HepG2 (cell line): ENCODE measurements around the gene ZNF568. TPM values are rescaled to one million over a fixed set of nuclear protein-coding genes. Genes with fewer than 3 reads are reported as not detected.

Experiments
- ATAC-seq: fragments of 200-7000 bp; cut with Tn5 transposase; 3 replicates; pipeline ENCODE4 v1.9.1; 2020; ENCODE audit warnings: mild to moderate bottlenecking, moderate library complexity
- BruUV-seq: library from RNA; stranded (reverse); fragments of 400-500 nt; replicated peaks from 2 replicates; lab custom pipeline; 2021; lab: Mats Ljungman, UMichigan
- CTCF ChIA-PET: fragments of 300-600 bp; formaldehyde crosslinking; extraction: SDS; loops from one replicate; lab custom pipeline; 2021; ENCODE audit warnings: low total read pairs, inconsistent platforms, low intra/inter-chr PET ratio; lab: Yijun Ruan, JAX
- POLR2A ChIA-PET: fragments of 350-600 bp; sonication (Branson Sonifier 250); formaldehyde crosslinking; loops from one replicate; lab custom pipeline; 2020; ENCODE audit warnings: antibody characterized with exemption, inconsistent platforms; lab: Yijun Ruan, JAX
- DNase-seq: peaks from one replicate; pipeline ENCODE4 v3.0.0-alpha.2; 2015; ENCODE audit warnings: low spot score
- FAIRE-seq: peaks from 3 replicates; lab custom pipeline; 2011; peaks lifted over from hg19 to GRCh38; lab: Jason Lieb, UNC
- H2AFZ ChIP-seq: one replicate; pipeline ENCODE4 v1.6.1; 2011; ENCODE audit warnings: low read length, inconsistent platforms
- H3K27ac ChIP-seq: fragments of 300-600 bp; 3 replicates; pipeline ENCODE4 v1.8.0; 2011; ENCODE audit warnings: mixed run types, mild to moderate bottlenecking, mixed read lengths, low read length, inconsistent platforms; ENCODE audit not compliant: insufficient read depth; ENCODE audit errors: extremely low read length
- H3K27me3 ChIP-seq, 2 experiments: fragments of 200-600 bp in 1 of 2; 2 replicates in 1 of 2; 3 replicates in 1 of 2; pipeline versions ENCODE4 v1.6.0 to v1.8.0; 2011; ENCODE audit warnings: low read length in 2 of 2, mild to moderate bottlenecking in 2 of 2, moderate library complexity in 2 of 2, inconsistent platforms in 1 of 2; ENCODE audit not compliant: insufficient read depth in 2 of 2, control insufficient read depth in 1 of 2
- H3K36me3 ChIP-seq, 2 experiments: fragments of 200-600 bp in 1 of 2; replicated peaks in 1 of 2; 2 replicates in 1 of 2; 3 replicates in 1 of 2; pipeline versions ENCODE4 v1.5.1 to v1.8.0; 2011; ENCODE audit warnings: low read length in 2 of 2, inconsistent platforms in 1 of 2; ENCODE audit not compliant: insufficient read depth in 2 of 2, control insufficient read depth in 1 of 2
- H3K4me1 ChIP-seq: 2 replicates; pipeline ENCODE4 v1.5.1; 2012; ENCODE audit warnings: low read length, inconsistent platforms; ENCODE audit not compliant: insufficient read depth
- H3K4me2 ChIP-seq: 2 replicates; pipeline ENCODE4 v1.6.0; 2011; ENCODE audit warnings: low read depth, low read length, inconsistent platforms
- H3K4me3 ChIP-seq, 3 experiments: fragments of 200-600 bp in 1 of 3; sonication (generic), shearing (Covaris generic) in 1 of 3; replicated peaks in 1 of 3; 2 replicates each; pipeline ENCODE4 v1.5.1; 2011 to 2016; ENCODE audit warnings: low read length in 3 of 3, inconsistent platforms in 2 of 3, low read depth in 2 of 3, mild to moderate bottlenecking in 2 of 3, control low read depth in 1 of 3, mixed read lengths in 1 of 3; ENCODE audit not compliant: insufficient read depth in 1 of 3
- H3K79me2 ChIP-seq: one replicate; pipeline ENCODE4 v1.6.1; 2011; ENCODE audit warnings: low read length, inconsistent platforms; ENCODE audit not compliant: insufficient read depth
- H3K9ac ChIP-seq: 2 replicates; pipeline ENCODE4 v1.6.0; 2011; ENCODE audit warnings: mild to moderate bottlenecking, low read depth, low read length, inconsistent platforms; ENCODE audit not compliant: insufficient read depth
- H3K9me3 ChIP-seq: 2 replicates; pipeline ENCODE4 v1.5.1; 2012; ENCODE audit warnings: mild to moderate bottlenecking, low read length
- H4K20me1 ChIP-seq: 2 replicates; pipeline ENCODE4 v1.6.0; 2011; ENCODE audit warnings: inconsistent platforms, mild to moderate bottlenecking, low read length, moderate library complexity; ENCODE audit not compliant: insufficient read depth
- CCAR2 ChIP-seq: fragments of 200-400 bp; formaldehyde crosslinking; optimal IDR thresholded peaks from 2 replicates; pipeline ENCODE3; 2018; ENCODE audit warnings: low read depth, mild to moderate bottlenecking, low read length, moderate library complexity
- IKZF4 ChIP-seq: sonication (generic); formaldehyde crosslinking; IDR thresholded peaks from 2 replicates; pipeline ENCODE4 v1.5.1; 2020; ENCODE audit warnings: borderline replicate concordance, mild to moderate bottlenecking, low read depth, missing genetic modification reagents; ENCODE audit errors: not compliant biosample characterization
- NCOR1 ChIP-seq: fragments of 200-600 bp; sonication (generic); IDR thresholded peaks from 2 replicates; pipeline ENCODE4 v1.7.0; 2017; ENCODE audit warnings: antibody characterized with exemption, low read length, borderline replicate concordance
- RFX3 ChIP-seq: IDR thresholded peaks from 2 replicates; pipeline ENCODE4 v1.6.1; 2016; ENCODE audit warnings: missing biosample characterization, missing genetic modification reagents
- TBL1XR1 ChIP-seq: fragments of 150-350 bp; IDR thresholded peaks from 2 replicates; pipeline ENCODE4 v1.6.1; 2014; ENCODE audit warnings: borderline replicate concordance, low read length; ENCODE audit not compliant: partially characterized antibody
- ZNF354B ChIP-seq: sonication (generic); formaldehyde crosslinking; IDR thresholded peaks from 2 replicates; pipeline ENCODE4 v1.8.0; 2022; ENCODE audit warnings: mild to moderate bottlenecking, missing genetic modification reagents
- WGBS: methylation state at CpG from one replicate; pipeline ENCODE4 v1.1.6; 2017; ENCODE audit warnings: low lambda C conversion rate; 5-methylcytosine and 5-hydroxymethylcytosine counted together
- in situ Hi-C: cut with HindIII; loops from 2 replicates; pipeline ENCODE4 v1.10.0; 2017; ENCODE audit warnings: low pct_unique_long_range_greater_than_20kb; ENCODE audit not compliant: extremely low pct_ligation_motif_present
- intact Hi-C: fragments of 100-400 bp; cut with micrococcal nuclease; formaldehyde crosslinking; loops from one replicate; pipeline ENCODE4 v1.10.0; 2022; ENCODE audit not compliant: unreplicated experiment
- polyA plus RNA-seq, 8 experiments: library from polyadenylated mRNA; depleted of rRNA in 3 of 8; stranded (reverse) in 7 of 8; unstranded in 1 of 8; fragments of >200 nt; fragmentation: Illumina TruSeq in 4 of 8; extraction: Trizol in 4 of 8; gene quantifications; 2 replicates each; pipeline versions ENCODE4 v1.2.1 to v1.2.3, GENCODE V29; 2011 to 2016; ENCODE audit warnings: low read depth in 4 of 8, missing spikeins in 1 of 8, mixed read lengths in 1 of 8; ENCODE audit not compliant: insufficient read depth in 1 of 8
- total RNA-seq, 5 experiments: library from RNA; depleted of rRNA; stranded (reverse); fragments of >200 nt; fragmentation: Illumina TruSeq; extraction: Trizol; gene quantifications; 2 replicates each; pipeline ENCODE4 v1.2.3, GENCODE V29; 2016; ENCODE audit warnings: low read depth in 1 of 5
- TF ChIP-seq, protein P1 (sequence below): sonication (generic); formaldehyde crosslinking; IDR thresholded peaks from 2 replicates; pipeline ENCODE4 v1.5.0; 2020; ENCODE audit warnings: missing genetic modification reagents
- TF ChIP-seq, protein P2 (sequence below): sonication (generic); formaldehyde crosslinking; IDR thresholded peaks from 2 replicates; pipeline ENCODE4 v1.4.0; 2020; ENCODE audit warnings: mild to moderate bottlenecking, missing genetic modification reagents
- TF ChIP-seq, protein P3 (sequence below): fragments of 450-650 bp; IDR thresholded peaks from 2 replicates; pipeline ENCODE4 v1.6.1; 2016
- TF ChIP-seq, protein P4 (sequence below): sonication (generic); formaldehyde crosslinking; conservative IDR thresholded peaks from 2 replicates; pipeline ENCODE4 v1.4.0; 2020; ENCODE audit warnings: missing genetic modification reagents
- TF ChIP-seq, protein P5 (sequence below): sonication (generic); formaldehyde crosslinking; IDR thresholded peaks from 2 replicates; pipeline ENCODE4 v1.9.0; 2021; ENCODE audit warnings: missing genetic modification reagents, borderline replicate concordance
- TF ChIP-seq, protein P6 (sequence below): IDR thresholded peaks from 2 replicates; pipeline ENCODE4 v1.6.1; 2012; ENCODE audit warnings: low read depth, low read length, improper control_type of control experiment

The ZNF568 gene
- total and polyA plus RNA-seq, 2 of the 13 experiments (the other 11 are each of a cell fraction or from before 2014, with no cell fraction given): 0.15 to 1.00 TPM

DNA sequence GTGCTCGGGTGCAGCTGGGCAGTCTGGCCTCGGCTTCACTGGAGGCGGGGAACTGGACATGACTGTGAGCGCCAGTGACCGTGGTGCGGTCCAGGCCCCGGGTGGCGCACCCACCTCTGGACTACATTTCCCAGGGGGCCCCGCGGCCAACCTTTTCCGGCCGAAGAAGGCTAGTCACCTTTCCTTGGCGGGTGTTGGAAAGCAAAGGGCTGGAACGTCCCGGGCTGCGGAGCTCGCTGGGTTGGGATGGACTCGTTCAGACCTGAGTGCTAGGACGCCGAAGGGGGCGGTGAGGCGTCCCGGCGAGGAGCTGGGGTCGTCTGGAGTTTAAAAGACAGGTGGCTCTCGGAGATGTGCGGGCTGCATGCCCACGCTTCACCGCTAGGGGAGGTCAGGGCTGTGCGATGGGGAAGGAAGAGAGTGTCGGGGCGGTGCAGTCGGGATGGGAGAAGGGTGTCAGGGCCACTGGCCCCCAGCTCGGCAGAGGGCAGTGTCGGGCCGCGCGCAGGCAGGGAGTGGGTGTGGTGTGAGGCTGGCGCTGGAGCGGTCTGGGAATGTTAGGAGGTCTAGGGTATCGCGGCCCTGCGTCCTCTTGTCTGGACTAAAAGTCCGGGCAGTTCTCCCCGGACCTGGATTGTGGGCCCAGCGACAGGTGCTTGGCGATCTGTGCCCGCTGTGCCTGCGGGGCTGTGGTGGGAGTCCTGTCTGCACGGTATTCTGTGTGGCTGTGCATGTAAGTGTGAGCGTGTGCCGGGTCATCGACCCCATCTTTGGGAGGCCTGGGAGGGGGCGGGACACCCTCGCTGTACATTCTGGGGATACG is 57.1 kb downstream of the ZNF568 start:
- WGBS: 68% methylated on average over 48 of the region's 56 CpGs
- ChIA-PET POLR2A (no interaction called here), CTCF (no interaction called here)
- Histone ChIP-seq H3K4me2 (no peak overlapping the region), H3K36me3 (no peaks in the 10 kb centered on the region), H3K27me3 (no peaks in the 10 kb centered on the region), H3K79me2 (no peaks in the 10 kb centered on the region), H3K4me3 (no peak overlapping the region), H4K20me1 (no peaks in the 10 kb centered on the region), H3K9me3 (peaks cover 76% of the 10 kb centered on the region), H3K9ac (no peak overlapping the region), H3K4me1 (no peaks in the 10 kb centered on the region), H2AFZ (no peak overlapping the region), H3K27ac (no peak overlapping the region)
- ATAC-seq (no peak), DNase-seq (no peak), FAIRE-seq (no peak)
- in situ Hi-C loops (no loop called here), intact Hi-C loops (no loop called here)
- TF ChIP-seq, protein P1, sequence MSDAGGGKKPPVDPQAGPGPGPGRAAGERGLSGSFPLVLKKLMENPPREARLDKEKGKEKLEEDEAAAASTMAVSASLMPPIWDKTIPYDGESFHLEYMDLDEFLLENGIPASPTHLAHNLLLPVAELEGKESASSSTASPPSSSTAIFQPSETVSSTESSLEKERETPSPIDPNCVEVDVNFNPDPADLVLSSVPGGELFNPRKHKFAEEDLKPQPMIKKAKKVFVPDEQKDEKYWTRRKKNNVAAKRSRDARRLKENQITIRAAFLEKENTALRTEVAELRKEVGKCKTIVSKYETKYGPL (CRISPR knock-in tag): no peak
- TF ChIP-seq, protein P2, sequence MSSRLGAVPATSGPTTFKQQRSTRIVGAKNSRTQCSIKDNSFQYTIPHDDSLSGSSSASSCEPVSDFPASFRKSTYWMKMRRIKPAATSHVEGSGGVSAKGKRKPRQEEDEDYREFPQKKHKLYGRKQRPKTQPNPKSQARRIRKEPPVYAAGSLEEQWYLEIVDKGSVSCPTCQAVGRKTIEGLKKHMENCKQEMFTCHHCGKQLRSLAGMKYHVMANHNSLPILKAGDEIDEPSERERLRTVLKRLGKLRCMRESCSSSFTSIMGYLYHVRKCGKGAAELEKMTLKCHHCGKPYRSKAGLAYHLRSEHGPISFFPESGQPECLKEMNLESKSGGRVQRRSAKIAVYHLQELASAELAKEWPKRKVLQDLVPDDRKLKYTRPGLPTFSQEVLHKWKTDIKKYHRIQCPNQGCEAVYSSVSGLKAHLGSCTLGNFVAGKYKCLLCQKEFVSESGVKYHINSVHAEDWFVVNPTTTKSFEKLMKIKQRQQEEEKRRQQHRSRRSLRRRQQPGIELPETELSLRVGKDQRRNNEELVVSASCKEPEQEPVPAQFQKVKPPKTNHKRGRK (CRISPR knock-in tag): no peak
- TF ChIP-seq IKZF4 (CRISPR knock-in tag): no peak
- TF ChIP-seq, protein P3, sequence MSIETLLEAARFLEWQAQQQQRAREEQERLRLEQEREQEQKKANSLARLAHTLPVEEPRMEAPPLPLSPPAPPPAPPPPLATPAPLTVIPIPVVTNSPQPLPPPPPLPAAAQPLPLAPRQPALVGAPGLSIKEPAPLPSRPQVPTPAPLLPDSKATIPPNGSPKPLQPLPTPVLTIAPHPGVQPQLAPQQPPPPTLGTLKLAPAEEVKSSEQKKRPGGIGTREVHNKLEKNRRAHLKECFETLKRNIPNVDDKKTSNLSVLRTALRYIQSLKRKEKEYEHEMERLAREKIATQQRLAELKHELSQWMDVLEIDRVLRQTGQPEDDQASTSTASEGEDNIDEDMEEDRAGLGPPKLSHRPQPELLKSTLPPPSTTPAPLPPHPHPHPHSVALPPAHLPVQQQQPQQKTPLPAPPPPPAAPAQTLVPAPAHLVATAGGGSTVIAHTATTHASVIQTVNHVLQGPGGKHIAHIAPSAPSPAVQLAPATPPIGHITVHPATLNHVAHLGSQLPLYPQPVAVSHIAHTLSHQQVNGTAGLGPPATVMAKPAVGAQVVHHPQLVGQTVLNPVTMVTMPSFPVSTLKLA: no peak
- TF ChIP-seq TBL1XR1: no peak
- TF ChIP-seq, protein P4, sequence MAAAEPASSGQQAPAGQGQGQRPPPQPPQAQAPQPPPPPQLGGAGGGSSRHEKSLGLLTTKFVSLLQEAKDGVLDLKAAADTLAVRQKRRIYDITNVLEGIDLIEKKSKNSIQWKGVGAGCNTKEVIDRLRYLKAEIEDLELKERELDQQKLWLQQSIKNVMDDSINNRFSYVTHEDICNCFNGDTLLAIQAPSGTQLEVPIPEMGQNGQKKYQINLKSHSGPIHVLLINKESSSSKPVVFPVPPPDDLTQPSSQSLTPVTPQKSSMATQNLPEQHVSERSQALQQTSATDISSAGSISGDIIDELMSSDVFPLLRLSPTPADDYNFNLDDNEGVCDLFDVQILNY (CRISPR knock-in tag): no peak
- TF ChIP-seq, protein P5, sequence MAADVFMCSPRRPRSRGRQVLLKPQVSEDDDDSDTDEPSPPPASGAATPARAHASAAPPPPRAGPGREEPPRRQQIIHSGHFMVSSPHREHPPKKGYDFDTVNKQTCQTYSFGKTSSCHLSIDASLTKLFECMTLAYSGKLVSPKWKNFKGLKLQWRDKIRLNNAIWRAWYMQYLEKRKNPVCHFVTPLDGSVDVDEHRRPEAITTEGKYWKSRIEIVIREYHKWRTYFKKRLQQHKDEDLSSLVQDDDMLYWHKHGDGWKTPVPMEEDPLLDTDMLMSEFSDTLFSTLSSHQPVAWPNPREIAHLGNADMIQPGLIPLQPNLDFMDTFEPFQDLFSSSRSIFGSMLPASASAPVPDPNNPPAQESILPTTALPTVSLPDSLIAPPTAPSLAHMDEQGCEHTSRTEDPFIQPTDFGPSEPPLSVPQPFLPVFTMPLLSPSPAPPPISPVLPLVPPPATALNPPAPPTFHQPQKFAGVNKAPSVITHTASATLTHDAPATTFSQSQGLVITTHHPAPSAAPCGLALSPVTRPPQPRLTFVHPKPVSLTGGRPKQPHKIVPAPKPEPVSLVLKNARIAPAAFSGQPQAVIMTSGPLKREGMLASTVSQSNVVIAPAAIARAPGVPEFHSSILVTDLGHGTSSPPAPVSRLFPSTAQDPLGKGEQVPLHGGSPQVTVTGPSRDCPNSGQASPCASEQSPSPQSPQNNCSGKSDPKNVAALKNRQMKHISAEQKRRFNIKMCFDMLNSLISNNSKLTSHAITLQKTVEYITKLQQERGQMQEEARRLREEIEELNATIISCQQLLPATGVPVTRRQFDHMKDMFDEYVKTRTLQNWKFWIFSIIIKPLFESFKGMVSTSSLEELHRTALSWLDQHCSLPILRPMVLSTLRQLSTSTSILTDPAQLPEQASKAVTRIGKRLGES (CRISPR knock-in tag): no peak
- no peak for TF ChIP-seq RFX3
- no peak for TF ChIP-seq ZNF354B (CRISPR knock-in tag)
- no peak for TF ChIP-seq CCAR2
- TF ChIP-seq, protein P6, sequence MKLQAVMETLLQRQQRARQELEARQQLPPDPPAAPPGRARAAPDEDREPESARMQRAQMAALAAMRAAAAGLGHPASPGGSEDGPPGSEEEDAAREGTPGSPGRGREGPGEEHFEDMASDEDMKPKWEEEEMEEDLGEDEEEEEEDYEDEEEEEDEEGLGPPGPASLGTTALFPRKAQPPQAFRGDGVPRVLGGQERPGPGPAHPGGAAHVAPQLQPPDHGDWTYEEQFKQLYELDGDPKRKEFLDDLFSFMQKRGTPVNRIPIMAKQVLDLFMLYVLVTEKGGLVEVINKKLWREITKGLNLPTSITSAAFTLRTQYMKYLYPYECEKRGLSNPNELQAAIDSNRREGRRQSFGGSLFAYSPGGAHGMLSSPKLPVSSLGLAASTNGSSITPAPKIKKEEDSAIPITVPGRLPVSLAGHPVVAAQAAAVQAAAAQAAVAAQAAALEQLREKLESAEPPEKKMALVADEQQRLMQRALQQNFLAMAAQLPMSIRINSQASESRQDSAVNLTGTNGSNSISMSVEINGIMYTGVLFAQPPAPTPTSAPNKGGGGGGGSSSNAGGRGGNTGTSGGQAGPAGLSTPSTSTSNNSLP: no peak
- TF ChIP-seq NCOR1: no peak
- no TSS peak for BruUV-seq
